ENCODE data around the gene TOX2. TPM values are rescaled to one million over a fixed set of nuclear protein-coding genes. Genes with fewer than 3 reads are reported as not detected.

The TOX2 gene
- total RNA-seq, 3 donors from 2014 or later (not counting 1 experiment from before 2014, with no cell fraction given) = 0.93 to 1.8 (median 1.2) TPM

DNA sequence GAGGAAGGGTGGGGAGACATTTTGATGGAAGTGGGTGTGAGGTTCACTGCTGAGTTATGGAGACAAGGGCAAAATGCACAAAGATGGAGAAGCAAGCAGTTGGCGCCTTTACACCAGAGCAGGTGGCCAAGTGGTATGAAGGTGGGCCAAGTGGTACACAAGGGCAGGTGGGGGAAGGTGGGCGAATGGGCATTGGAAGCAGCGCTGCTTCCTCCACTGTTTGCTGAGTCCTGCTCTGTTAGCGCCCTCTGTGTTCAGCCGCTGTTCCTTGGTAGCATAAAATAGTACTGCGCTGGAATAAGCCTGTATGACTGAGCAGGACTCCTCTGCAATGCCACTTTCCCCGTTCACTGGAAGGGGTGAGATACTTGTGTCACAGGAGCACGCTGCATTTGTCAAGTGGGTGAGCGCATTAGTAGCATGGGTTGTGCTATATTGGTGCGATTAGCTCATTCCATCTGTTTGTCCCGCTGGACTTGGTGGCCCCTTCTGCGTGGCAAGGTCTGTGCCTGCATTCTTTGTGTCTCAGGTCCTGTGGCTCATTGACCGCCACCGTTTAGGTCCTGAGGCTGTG lies 116.4 kb downstream of the TOX2 start:
- H3K27me3 ChIP-seq (ENCODE audit: control insufficient read depth, insufficient read depth, low read length) = peaks cover 10% of the 10 kb centered on the region
- WGBS (ENCODE audit: insufficient coverage) = 90% methylated on average over 14 of the region's 14 CpGs
- H3K4me1 ChIP-seq (ENCODE audit: control insufficient read depth, insufficient read depth, low read length) = peaks cover 34% of the 10 kb centered on the region
- no peak overlapping the region for H3K27ac Mint-ChIP-seq
- DNase-seq (no peak), ATAC-seq (no peak)
- H3K27me3 Mint-ChIP-seq (ENCODE audit: low read depth in 2 of 2) = peaks cover 75 to 89% of the 10 kb centered on the region in 2 donors
- H3K36me3 Mint-ChIP-seq = no peaks in the 10 kb centered on the region
- H3K4me1 Mint-ChIP-seq = peaks cover 53 to 71% of the 10 kb centered on the region in 2 donors
- H3K4me3 Mint-ChIP-seq = no peak overlapping the region
- intact Hi-C loops (cut with micrococcal nuclease) = no loop called here
- no peaks in the 10 kb centered on the region for H3K36me3 ChIP-seq (ENCODE audit: control insufficient read depth, insufficient read depth, low read length)
- H3K4me3 ChIP-seq (ENCODE audit: low read length) = no peak overlapping the region
- no peak overlapping the region for H3K27ac ChIP-seq (ENCODE audit: low read length)
- no peaks in the 10 kb centered on the region for H3K9me3 ChIP-seq (ENCODE audit: control insufficient read depth, insufficient read depth, low read length)
- TF ChIP-seq, protein P1, sequence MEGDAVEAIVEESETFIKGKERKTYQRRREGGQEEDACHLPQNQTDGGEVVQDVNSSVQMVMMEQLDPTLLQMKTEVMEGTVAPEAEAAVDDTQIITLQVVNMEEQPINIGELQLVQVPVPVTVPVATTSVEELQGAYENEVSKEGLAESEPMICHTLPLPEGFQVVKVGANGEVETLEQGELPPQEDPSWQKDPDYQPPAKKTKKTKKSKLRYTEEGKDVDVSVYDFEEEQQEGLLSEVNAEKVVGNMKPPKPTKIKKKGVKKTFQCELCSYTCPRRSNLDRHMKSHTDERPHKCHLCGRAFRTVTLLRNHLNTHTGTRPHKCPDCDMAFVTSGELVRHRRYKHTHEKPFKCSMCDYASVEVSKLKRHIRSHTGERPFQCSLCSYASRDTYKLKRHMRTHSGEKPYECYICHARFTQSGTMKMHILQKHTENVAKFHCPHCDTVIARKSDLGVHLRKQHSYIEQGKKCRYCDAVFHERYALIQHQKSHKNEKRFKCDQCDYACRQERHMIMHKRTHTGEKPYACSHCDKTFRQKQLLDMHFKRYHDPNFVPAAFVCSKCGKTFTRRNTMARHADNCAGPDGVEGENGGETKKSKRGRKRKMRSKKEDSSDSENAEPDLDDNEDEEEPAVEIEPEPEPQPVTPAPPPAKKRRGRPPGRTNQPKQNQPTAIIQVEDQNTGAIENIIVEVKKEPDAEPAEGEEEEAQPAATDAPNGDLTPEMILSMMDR (IDR thresholded peaks at IDR 0.05) = no peak
- H3K9me3 Mint-ChIP-seq = no peaks in the 10 kb centered on the region

DNA sequence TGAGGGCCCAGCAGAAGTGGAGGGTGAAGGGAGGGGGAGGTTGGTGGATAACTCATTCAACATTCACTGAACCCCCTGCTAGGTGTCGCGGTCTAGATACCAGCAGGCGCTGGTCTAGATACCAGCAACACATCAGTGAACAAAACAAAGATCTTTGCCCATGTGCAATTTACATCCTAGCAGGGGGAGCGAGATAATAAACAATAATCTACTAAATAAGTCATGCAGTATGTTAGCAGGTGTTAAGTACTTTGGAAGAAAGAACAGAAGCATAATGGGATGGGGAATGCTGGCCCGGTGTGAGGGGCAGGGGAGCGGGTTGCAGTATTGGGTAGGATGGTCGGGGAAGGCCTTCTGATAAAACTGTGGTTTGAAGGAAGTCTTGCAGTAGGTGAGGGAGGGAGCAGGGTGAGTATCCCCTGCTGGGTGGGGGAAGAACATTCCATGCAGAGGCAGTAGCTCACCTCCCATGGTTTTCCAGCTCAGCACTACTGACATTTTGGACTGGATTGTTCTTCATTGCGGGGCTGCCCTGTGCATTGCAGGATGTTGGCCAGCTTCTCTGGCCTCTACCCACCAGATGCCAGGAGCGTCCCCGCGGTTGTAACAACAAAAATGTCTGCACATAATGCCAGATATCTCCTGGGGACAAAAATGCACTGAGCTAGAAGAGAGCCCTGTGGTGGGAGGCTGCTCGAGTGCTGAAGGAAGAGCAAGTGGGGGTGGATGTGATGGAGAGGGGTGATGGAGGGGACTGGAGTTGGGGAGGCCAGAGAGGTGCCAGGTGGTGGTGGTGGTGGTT lies 117.3 kb downstream of the TOX2 start:
- H3K27me3 Mint-ChIP-seq (ENCODE audit: low read depth in 2 of 2) = peaks cover 73 to 95% of the 10 kb centered on the region in 2 donors
- Histone ChIP-seq H3K27ac (ENCODE audit: low read length) (no peak overlapping the region), H3K4me1 (ENCODE audit: control insufficient read depth, insufficient read depth, low read length) (peaks cover 34% of the 10 kb centered on the region), H3K9me3 (ENCODE audit: control insufficient read depth, insufficient read depth, low read length) (no peaks in the 10 kb centered on the region), H3K4me3 (ENCODE audit: low read length) (no peak overlapping the region), H3K36me3 (ENCODE audit: control insufficient read depth, insufficient read depth, low read length) (no peaks in the 10 kb centered on the region), H3K27me3 (ENCODE audit: control insufficient read depth, insufficient read depth, low read length) (peaks cover 9% of the 10 kb centered on the region)
- no peaks in the 10 kb centered on the region for H3K9me3 Mint-ChIP-seq
- no peak overlapping the region for H3K27ac Mint-ChIP-seq
- peaks cover 53 to 71% of the 10 kb centered on the region in 2 donors for H3K4me1 Mint-ChIP-seq
- WGBS (ENCODE audit: insufficient coverage) = 91% methylated on average over 11 of the region's 12 CpGs
- ATAC-seq = no peak
- no peaks in the 10 kb centered on the region for H3K36me3 Mint-ChIP-seq
- intact Hi-C loops (cut with micrococcal nuclease) = no loop called here
- DNase-seq = no peak
- TF ChIP-seq, protein P1 (IDR thresholded peaks at IDR 0.05) = no peak
- no peak overlapping the region for H3K4me3 Mint-ChIP-seq

DNA sequence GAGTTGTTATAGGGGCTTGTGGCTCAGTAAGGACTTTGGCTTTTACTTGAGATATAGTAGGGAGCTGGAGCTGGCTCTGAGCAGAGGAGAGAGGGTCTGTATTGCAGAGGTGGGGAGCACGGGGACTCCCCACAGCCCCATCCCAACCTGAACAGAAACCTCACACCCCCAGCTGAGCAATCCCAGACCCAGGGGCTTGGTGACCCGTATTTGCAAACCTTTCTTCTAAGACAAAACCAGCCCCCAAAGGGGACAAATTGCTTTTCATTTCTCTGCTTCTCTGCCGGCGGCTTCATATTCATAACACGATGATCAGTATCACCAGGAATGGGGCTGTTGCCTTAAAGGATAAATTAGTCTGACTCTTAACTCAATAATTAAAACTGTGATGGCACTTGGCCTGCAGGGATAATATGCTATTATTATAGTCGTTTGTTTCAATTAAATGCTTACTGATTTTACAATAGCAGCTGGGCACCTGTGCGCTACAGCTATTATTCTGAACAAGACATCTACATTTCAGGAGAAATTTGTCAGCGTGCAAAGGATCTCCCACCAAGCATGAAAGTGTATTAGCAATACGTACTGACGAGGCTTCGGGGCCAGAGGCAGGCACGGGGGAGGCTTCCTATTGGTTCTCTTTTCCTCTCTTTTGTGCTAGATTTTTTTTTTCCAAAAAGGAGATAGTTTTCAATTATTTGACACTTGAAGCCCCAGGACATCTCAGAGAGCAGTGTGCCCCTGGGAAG lies 118.1 kb downstream of the TOX2 start:
- H3K4me3 ChIP-seq (ENCODE audit: low read length) = no peak overlapping the region
- Mint-ChIP-seq H3K9me3 (no peaks in the 10 kb centered on the region), H3K36me3 (no peaks in the 10 kb centered on the region), H3K4me3 (no peak overlapping the region), H3K27ac (no peak overlapping the region), H3K4me1 (peaks cover 48 to 66% of the 10 kb centered on the region in 2 donors), H3K27me3 (ENCODE audit: low read depth in 2 of 2) (peaks cover 75 to 95% of the 10 kb centered on the region in 2 donors)
- H3K4me1 ChIP-seq (ENCODE audit: control insufficient read depth, insufficient read depth, low read length) = peaks cover 27% of the 10 kb centered on the region
- no peaks in the 10 kb centered on the region for H3K36me3 ChIP-seq (ENCODE audit: control insufficient read depth, insufficient read depth, low read length)
- WGBS (ENCODE audit: insufficient coverage) = 86% methylated on average over 11 of the region's 12 CpGs
- ATAC-seq (no peak), DNase-seq (no peak)
- intact Hi-C loops (cut with micrococcal nuclease) = no loop called here
- peaks cover 8% of the 10 kb centered on the region for H3K27me3 ChIP-seq (ENCODE audit: control insufficient read depth, insufficient read depth, low read length)
- H3K9me3 ChIP-seq (ENCODE audit: control insufficient read depth, insufficient read depth, low read length) = no peaks in the 10 kb centered on the region
- TF ChIP-seq, protein P1 (IDR thresholded peaks at IDR 0.05) = no peak
- H3K27ac ChIP-seq (ENCODE audit: low read length) = no peak overlapping the region
